Activated naive CD4-positive, alpha-beta T cell treated with anti-CD3 and anti-CD28 coated beads, Interleukin-2, amount 50 U/mL, for 72 hours (primary cell): Measurements from ENCODE around the gene NRXN3. TPM values are rescaled to one million over a fixed set of nuclear protein-coding genes. Genes with fewer than 3 reads are reported as not detected.
"Not testable (repeated sequence)": the region's sequence is repeated elsewhere in the genome, so short reads cannot be mapped to it uniquely, and the experiment has no call there.

Experiments used
- ATAC-seq, 2 donors: fragments of 150-1000 bp; cut with Tn5 transposase; 2 replicates each; pipeline ENCODE4 v1.10.0; 2021; ENCODE audit warnings: mild to moderate bottlenecking in 2 of 2, moderate library complexity in 2 of 2
- DNase-seq, 2 donors: peaks; one replicate each; pipeline ENCODE4 v3.0.0; 2021 to 2022; ENCODE audit warnings: low spot score in 2 of 2
- H3K27ac Mint-ChIP-seq, 2 donors: one replicate each; pipeline ENCODE4 v1.8.0; 2022; ENCODE audit warnings: mild to moderate bottlenecking in 2 of 2, mixed read lengths in 2 of 2
- H3K36me3 Mint-ChIP-seq, 2 donors: one replicate each; pipeline ENCODE4 v1.8.0; 2022; ENCODE audit warnings: mixed read lengths in 2 of 2
- H3K9me3 Mint-ChIP-seq, 2 donors: one replicate each; pipeline ENCODE4 v1.8.0; 2022; ENCODE audit warnings: mixed read lengths in 2 of 2
- total RNA-seq, 2 donors: library from RNA; stranded (reverse); gene quantifications; one replicate each; pipeline ENCODE4 v1.2.3, GENCODE V29; 2022

NRXN3 gene
- total RNA-seq, 2 donors from 2014 or later, result not detected

DNA sequence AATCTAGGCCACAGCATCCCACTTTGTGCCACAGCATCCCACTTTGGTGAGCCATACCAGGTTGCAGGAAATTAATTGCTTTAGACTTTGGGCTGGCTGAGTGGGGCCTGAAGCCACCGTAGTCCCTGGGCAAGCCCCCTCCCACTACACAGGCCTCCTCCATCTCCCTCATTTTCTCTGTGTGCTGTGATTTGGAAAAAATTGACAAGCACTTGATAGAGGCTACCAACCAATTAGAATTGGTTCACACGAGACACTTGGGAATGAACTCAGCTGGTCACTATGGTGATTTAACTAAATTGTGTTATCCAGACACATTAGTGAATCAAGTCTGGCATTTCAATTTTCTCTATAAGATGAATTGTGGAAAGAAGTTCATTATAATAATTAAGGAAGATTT, 1560.0 kb downstream of the NRXN3 start:
- Mint-ChIP-seq H3K36me3 (peaks cover 0 to 5% of the 10 kb centered on the region in 2 donors), H3K9me3 (peaks cover 0 to 4% of the 10 kb centered on the region in 2 donors), H3K27ac (no peak overlapping the region)
- ATAC-seq (no peak), DNase-seq (no peak)

DNA sequence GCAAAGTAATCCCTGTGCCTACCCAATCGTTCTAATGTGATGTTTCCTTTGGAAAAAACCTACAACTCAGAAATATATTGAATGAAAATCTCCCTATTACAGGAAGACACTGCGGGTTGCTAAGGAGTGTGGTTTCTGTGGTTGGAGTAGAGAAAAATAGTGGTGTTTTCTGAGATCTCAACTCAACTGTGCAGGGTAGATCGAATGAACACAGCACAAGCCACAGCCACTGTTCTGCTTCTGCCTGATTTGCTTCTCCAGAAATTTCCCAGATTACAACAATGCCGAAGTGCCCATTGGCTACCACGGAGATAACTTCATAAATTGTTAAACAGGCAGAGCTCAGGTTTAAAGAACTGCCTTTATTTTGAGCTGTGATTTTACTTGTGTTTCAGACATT, 1560.8 kb downstream of the NRXN3 start:
- no peak for DNase-seq
- H3K9me3 Mint-ChIP-seq, result peaks cover 0 to 4% of the 10 kb centered on the region in 2 donors
- H3K36me3 Mint-ChIP-seq, result peaks cover 0 to 5% of the 10 kb centered on the region in 2 donors
- H3K27ac Mint-ChIP-seq, result no peak overlapping the region
- no peak for ATAC-seq

DNA sequence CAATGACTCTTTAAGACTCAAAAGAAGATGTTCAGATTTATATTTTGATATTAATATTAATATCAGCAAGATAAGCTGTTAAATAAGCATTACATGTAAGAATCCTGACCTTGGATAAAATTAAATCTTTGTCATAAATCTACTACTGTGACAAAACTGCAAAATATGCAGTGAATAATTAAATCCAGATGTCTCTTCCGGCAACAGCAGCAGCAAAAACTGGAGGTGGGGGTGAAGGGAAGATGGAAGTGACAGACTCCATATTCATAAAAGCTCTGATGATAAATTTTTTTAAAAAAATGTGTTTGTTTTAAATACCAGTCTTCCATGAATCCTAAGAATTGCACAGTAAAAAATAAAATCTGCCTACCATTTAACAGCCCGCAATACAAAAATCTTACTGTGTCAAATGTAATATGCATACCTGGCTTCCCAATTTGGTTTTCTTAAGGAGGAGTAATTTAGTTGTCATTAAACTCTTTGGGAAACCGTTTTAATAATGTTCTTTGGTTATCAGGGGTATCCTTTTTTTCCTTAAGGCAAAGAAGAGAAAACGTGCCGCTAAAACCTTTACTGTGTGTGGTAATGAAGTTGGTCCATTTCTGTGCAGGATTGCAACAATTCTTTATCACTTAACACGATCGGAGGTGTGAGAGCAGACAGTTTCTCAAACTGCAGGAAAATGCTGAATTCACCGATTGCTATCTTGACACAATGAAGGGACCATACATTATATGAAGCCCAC, 1562.9 kb downstream of the NRXN3 start:
- DNase-seq, result no peak
- peaks cover 0 to 16% of the 10 kb centered on the region in 2 donors for H3K36me3 Mint-ChIP-seq
- ATAC-seq, result no peak
- peaks cover 10 to 15% of the 10 kb centered on the region in 2 donors for H3K9me3 Mint-ChIP-seq
- no peak overlapping the region for H3K27ac Mint-ChIP-seq

DNA sequence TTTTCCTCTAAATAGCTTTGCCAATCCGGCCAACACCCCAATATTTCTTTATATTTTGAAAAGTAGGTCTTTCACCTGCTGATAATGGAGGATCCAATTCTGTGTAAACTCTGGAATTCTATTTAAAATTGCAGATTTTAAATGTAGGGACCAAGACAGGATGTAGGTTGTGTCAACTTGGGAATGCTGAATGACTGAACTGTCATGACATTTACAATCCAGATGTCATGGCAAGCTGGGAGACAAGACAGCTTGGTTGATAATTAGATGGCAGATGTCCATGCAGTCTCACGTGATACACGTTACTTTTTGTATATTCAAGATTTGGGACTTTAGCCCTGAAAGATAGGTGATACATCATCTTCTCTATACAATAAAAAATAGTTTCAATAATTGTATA, 1564.0 kb downstream of the NRXN3 start:
- no peak for ATAC-seq

DNA sequence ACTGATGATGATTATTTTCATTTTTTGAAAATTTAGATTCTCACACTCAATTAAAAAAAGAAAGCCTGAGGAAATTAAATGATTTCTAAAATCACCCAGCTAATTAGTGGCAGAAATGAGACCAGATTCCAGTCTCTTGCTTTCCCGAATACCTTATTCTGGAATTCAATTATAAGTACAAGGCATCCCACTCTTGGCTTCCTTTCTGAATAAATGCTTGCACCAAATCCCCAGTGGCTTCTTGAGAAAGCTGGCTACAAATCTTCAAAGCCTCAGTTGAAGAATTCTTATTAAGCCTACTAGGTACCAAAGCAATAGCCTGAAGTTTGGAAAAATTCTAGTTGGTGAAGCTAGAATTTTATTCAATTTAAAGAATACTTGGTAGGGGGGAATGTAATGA, 1564.5 kb downstream of the NRXN3 start:
- H3K36me3 Mint-ChIP-seq, result peaks cover 0 to 11% of the 10 kb centered on the region in 2 donors

More for the DNA sequence above, 1564.0 kb downstream of the NRXN3 start:
- H3K36me3 Mint-ChIP-seq, result peaks cover 0 to 11% of the 10 kb centered on the region in 2 donors
- peaks cover 10 to 18% of the 10 kb centered on the region in 2 donors for H3K9me3 Mint-ChIP-seq
- no peak overlapping the region for H3K27ac Mint-ChIP-seq
- no peak for DNase-seq

DNA sequence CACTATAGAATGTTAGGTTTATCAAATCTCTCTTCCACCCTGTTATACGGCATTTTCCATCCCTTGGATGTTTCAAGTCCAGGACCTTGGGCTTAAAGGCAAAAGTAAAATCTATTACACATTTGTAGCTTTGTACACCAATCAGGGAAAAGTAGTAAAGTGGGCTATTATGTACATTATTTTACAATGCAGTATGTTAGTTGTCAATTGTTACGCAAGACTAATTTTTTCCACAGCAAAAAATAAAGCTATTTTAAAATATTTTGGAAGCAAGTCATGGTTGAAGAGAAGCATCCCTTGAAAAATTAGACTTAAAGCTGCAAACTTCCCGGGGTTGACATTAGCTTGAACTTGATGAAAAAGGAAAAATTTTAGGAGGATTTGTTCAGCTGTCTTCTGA, 1564.9 kb downstream of the NRXN3 start:
- ATAC-seq (no peak), DNase-seq (no peak)
- Mint-ChIP-seq H3K27ac (no peak overlapping the region), H3K36me3 (peaks cover 0 to 11% of the 10 kb centered on the region in 2 donors), H3K9me3 (peaks cover 13 to 19% of the 10 kb centered on the region in 2 donors)

More for the DNA sequence above, 1564.5 kb downstream of the NRXN3 start:
- ATAC-seq, result no peak
- DNase-seq, result no peak
- peaks cover 10 to 18% of the 10 kb centered on the region in 2 donors for H3K9me3 Mint-ChIP-seq
- no peak overlapping the region for H3K27ac Mint-ChIP-seq

DNA sequence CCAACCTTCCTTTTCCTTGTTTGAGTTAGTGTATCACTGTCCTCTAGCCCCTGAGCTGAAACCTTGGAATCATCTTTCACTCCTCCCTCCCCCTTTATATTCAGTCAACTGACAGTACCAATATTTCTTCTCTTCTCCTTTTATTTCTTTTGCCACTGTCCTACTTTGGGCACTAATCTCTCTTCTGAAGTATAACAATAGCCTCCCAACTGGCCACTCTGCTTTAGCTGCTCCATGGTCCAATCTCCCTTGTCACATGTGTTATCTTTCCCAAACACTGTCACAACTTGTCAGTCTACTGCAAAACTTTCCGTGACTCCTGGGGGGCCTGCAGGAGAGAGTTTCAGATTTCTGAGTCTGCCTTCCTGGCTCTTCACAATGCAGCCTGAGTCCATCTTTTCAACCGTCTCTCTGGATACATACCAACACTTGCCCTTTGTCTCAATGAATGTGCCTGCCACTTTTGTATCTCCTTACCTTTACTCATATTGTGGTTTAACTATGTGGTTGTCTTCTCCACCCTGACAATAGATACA, 1570.0 kb downstream of the NRXN3 start:
- H3K36me3 Mint-ChIP-seq, result peaks cover 0 to 11% of the 10 kb centered on the region in 2 donors
- no peak overlapping the region for H3K27ac Mint-ChIP-seq
- DNase-seq (no peak), ATAC-seq (no peak)
- peaks cover 18 to 28% of the 10 kb centered on the region in 2 donors for H3K9me3 Mint-ChIP-seq

DNA sequence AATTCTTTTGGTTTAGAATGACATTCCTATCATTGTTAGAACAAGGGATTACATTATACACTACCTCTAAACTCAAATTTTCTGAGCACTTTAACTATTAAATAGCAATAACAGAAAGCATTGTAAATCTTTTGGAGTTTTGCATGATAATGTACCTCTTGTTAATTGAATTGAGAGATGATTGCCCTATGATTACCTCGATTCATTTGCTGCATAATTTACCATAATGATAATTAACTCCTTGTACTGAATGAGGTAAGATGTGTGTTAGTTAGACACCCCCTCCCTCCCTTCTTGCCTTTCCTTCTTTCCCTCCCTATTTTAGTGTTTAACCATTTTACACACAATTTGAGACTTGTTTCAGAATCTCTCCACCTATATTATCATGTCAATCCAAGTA, 1572.0 kb downstream of the NRXN3 start:
- Mint-ChIP-seq H3K36me3 (peaks cover 0 to 4% of the 10 kb centered on the region in 2 donors), H3K27ac (no peak overlapping the region), H3K9me3 (peaks cover 12 to 24% of the 10 kb centered on the region in 2 donors)
- no peak for DNase-seq
- ATAC-seq, result no peak

DNA sequence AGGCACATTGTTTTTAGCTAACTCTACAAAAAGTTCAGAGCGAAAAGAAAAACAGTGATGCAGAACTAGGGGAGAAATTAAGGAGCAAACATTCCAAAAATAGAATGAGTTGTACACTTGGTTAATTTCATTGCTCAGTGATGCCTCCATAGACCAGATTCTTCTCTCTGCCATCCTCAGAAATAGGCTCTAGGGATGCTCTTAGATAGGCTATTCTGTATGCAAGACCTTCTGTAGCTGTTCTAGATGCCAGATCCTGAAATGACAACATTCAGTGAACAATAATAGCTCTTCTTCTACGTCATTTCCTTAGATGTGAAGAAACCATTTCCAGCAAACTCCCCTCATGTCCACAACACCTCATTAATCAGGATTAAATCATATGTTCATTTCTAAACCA, 1574.9 kb downstream of the NRXN3 start:
- peaks cover 0 to 4% of the 10 kb centered on the region in 2 donors for H3K36me3 Mint-ChIP-seq
- H3K9me3 Mint-ChIP-seq, result peaks cover 13 to 22% of the 10 kb centered on the region in 2 donors
- no peak overlapping the region for H3K27ac Mint-ChIP-seq
- DNase-seq, result no peak
- no peak for ATAC-seq

DNA sequence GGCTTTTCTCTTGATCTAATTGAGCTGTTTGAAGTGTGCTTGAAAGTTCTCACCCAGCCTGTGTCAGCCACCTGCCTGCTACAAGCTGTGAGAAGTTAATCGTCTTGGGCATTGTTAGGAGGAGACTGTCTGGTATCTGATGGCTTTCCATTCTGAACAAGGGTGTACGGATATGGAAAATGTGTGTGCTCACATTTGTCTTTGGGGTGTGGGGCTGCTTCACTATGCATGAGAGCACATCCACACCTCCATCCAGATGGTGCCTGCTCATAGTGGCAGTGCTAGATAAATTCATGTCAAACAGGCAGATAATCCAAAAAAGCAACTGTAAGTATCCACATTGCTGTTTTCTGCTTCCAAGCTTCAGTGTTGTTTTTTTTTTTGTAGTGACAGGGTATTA, 1578.9 kb downstream of the NRXN3 start:
- H3K36me3 Mint-ChIP-seq, result peaks cover 0 to 4% of the 10 kb centered on the region in 2 donors
- H3K27ac Mint-ChIP-seq, result no peak overlapping the region
- H3K9me3 Mint-ChIP-seq, result peaks cover 7 to 14% of the 10 kb centered on the region in 2 donors
- no peak for ATAC-seq
- DNase-seq, result no peak

DNA sequence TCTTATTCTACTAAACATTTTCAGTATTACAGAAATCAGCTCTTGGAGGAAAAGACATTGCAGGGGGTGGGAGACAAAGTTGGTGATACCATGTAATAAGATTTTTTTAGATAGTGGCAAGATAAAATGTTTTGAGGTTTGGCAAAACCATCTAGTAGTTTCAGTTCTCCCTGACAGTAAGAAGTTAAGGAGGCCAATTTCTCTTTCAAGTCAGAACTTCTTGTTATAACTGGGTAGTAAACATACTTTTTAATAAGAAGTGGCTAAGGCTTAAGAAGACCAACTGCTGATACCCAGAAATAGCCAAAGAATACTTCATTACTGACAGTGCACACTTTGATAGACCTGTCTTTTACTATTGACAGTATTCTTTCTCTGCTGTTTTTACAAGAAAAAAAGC, 1588.8 kb downstream of the NRXN3 start:
- Mint-ChIP-seq H3K9me3 (peaks cover 10 to 11% of the 10 kb centered on the region in 2 donors), H3K36me3 (peaks cover 0 to 4% of the 10 kb centered on the region in 2 donors), H3K27ac (no peak overlapping the region)
- DNase-seq (no peak), ATAC-seq (no peak)

DNA sequence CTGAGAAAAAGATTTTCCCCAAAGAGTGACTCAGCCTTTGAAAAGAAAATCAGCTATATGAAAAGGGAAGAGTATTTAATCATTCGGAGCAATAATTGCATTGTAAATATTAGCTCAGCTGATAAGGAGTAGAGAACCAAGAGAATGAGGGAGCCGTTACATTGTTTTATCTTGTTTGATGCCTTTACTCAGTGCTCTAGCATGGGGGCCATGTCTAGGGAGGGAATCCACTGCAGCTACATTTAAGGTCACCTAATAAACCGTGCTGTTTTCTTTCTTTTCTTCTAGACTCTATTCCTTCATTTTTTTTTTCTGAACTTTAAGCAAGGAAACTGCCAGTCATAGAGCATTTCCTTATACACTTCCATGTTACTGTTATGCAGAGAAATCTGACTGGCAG, 1594.2 kb downstream of the NRXN3 start:
- H3K27ac Mint-ChIP-seq, result no peak overlapping the region
- ATAC-seq (no peak), DNase-seq (no peak)
- peaks cover 0 to 6% of the 10 kb centered on the region in 2 donors for H3K36me3 Mint-ChIP-seq
- H3K9me3 Mint-ChIP-seq, result peaks cover 10 to 19% of the 10 kb centered on the region in 2 donors

DNA sequence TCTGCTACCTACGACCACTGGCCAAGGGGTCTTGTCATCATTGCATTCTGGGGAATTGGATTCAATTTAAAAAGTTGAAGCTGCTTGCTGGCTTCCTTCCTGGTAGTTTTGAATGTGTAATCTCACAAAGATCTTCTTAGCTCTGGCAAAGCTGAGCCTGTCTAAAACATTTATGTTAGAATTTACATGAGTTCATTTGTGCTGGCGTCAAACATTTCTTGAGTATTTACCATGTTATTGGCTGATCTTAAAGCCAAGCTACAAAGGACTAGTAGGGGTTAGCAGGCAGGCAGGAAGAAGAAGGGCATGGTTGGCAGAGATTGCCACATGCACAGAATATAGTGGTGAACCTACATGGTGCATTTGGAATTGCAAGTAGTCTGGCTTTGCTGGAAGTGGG, 1596.3 kb downstream of the NRXN3 start:
- H3K27ac Mint-ChIP-seq, result no peak overlapping the region
- ATAC-seq (no peak), DNase-seq (no peak)
- peaks cover 0 to 6% of the 10 kb centered on the region in 2 donors for H3K36me3 Mint-ChIP-seq
- peaks cover 10 to 28% of the 10 kb centered on the region in 2 donors for H3K9me3 Mint-ChIP-seq

DNA sequence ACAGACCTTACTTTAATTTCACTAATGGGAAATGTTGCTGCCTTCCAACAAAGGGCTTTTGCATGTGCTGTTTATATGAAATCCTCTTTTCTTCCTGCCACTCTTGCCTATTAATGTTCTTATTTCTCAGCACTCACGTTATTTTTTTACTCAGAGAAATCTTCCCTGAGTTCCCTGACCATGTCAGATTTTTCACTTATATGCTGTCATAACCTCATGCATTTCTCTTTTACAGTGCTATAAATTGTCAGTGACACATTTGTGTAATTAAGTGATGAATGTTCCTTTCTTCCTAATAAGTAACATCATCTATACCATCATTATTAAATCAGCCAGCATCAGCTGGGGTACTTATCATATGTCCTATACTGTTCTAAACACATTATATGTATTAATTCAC, 1597.1 kb downstream of the NRXN3 start:
- Mint-ChIP-seq H3K27ac (no peak overlapping the region), H3K36me3 (peaks cover 0 to 6% of the 10 kb centered on the region in 2 donors), H3K9me3 (peaks cover 10 to 28% of the 10 kb centered on the region in 2 donors)
- DNase-seq, result no peak
- no peak for ATAC-seq

DNA sequence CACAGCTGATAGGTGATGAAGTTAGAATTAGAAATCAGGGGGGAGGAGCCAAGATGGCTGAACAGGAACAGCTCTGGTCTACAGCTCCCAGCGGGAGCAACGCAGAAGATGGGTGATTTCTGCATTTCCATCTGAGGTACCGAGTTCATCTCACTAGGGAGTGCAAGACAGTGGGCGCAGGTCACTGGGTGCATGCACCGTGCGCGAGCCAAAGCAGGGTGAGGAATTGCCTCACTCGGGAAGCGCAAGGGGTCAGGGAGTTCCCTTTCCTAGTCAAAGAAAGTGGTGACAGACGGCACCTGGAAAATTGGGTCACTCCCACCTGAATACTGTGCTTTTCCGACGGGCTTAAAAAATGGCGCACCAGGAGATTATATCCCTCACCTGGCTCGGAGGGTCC, 1597.5 kb downstream of the NRXN3 start:
- not testable (repeated sequence) for DNase-seq, ATAC-seq, H3K27ac Mint-ChIP-seq, H3K36me3 Mint-ChIP-seq
- peaks cover 10 to 28% of the 10 kb centered on the region in 2 donors for H3K9me3 Mint-ChIP-seq

DNA sequence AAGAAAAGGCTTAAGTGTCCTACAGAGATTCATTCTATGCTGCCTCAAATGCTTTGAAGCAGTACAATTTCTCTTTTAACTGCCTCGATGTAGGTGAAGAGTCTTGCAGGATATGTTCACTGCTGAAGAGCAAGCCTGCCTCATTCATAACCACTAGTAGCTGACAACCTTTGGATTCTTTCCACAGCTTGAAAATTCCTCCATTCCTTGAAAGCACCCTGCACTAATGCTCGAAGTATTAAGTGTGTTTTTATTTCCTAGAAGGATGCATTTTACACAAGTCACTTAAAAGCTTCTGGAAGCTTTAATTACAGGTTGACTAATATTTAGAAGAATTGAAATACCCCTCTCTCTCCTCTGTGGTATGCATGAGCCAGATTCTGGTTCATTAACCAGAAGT, 1611.7 kb downstream of the NRXN3 start:
- Mint-ChIP-seq H3K27ac (no peak overlapping the region), H3K9me3 (peaks cover 5 to 13% of the 10 kb centered on the region in 2 donors), H3K36me3 (no peaks in the 10 kb centered on the region)
- no peak for ATAC-seq
- DNase-seq, result no peak

DNA sequence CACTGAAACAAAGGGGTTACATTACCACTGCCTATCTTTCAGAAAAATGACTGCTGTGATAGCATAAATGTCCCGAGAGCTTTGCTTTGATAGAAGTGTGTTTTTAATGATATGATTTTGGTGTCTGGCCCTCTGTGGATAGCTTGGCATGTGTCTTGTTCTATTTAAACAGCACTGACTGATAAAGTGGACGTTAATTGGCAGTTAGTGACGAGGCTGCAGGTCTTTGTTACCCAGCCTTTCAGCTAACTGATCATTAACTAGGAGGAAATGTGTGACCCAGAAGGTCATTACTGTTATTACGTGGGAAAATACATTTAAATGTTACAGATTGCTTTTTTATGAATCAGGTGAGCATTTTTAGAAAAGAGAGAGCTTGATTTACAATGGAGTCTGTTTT, 1612.9 kb downstream of the NRXN3 start:
- peaks cover 14 to 21% of the 10 kb centered on the region in 2 donors for H3K9me3 Mint-ChIP-seq

DNA sequence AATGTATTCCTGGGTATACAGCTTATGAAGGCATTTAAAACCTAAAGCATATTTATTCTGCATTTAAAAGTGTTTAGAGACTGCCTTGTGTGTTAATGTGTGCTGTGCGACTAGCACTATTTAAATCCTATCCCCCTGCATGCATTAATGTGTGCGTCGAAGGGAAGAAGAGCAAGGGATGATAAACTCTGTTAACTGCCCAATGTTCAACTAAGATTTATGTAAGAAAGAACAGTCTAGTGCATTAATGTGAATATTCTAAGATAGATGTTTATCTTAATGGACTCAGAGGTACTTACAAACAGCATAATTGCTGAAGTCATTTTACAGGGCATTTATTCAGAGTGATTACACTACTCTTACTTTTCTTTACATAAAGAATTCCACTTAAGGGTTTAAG, 1616.3 kb downstream of the NRXN3 start:
- ATAC-seq (no peak), DNase-seq (no peak)
- H3K9me3 Mint-ChIP-seq, result peaks cover 20 to 29% of the 10 kb centered on the region in 2 donors
- no peak overlapping the region for H3K27ac Mint-ChIP-seq
- peaks cover 0 to 4% of the 10 kb centered on the region in 2 donors for H3K36me3 Mint-ChIP-seq

More for the DNA sequence above, 1612.9 kb downstream of the NRXN3 start:
- DNase-seq (no peak), ATAC-seq (no peak)
- peaks cover 0 to under 1% of the 10 kb centered on the region in 2 donors for H3K36me3 Mint-ChIP-seq
- H3K27ac Mint-ChIP-seq, result no peak overlapping the region
